ENCODE data around the gene RSBN1.

DNA sequence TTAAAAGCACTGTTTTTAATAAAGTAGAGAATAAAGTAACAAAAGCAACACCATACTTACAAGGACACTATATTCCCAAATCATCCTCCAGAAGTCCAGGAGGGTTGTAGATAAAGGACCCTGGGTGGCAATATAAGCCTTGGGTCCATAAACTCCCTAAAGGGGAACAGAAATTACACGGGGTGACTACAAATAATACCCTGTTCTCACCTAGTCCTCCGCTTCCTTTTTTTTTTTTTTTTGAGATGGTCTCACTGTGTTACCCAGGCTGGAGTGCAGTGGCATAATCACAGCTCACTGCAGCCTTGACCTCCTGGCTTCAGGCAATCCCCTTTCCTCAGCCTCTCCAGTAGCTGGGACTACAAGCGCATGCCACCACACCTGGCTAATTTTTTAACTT lies 46.1 kb upstream of the RSBN1 start:
- no peak for TF ChIP-seq POLR2A (IDR thresholded peaks at IDR 0.05; ENCODE audit: low read length)
- no peak for TF ChIP-seq GATA1 (IDR thresholded peaks at IDR 0.05; ENCODE audit: low read depth, low read length)
